K562 (cell line): ENCODE measurements around the gene STK16. TPM values are rescaled to one million over a fixed set of nuclear protein-coding genes. Genes with fewer than 3 reads are reported as not detected.
A peak's percentile ranks its signal among the peaks of the same experiment; 100 is the strongest.

Experiments
- CC2D1A ChIP-seq: fragments of 450-650 bp; IDR thresholded peaks from 2 replicates; pipeline ENCODE4 v1.6.1; 2017; ENCODE audit warnings: mild to moderate bottlenecking
- DMBX1 ChIP-seq: fragments of 250-450 bp; sonication (Bioruptor Pico); IDR thresholded peaks from 2 replicates; pipeline ENCODE4 v1.8.0; 2022; ENCODE audit warnings: inconsistent platforms, mild to moderate bottlenecking, moderate library complexity, borderline replicate concordance
- DPF2 ChIP-seq: fragments of 450-650 bp; IDR thresholded peaks from 2 replicates; pipeline ENCODE4 v1.6.1; 2016
- EP300 ChIP-seq: IDR thresholded peaks from 2 replicates; pipeline ENCODE4 v1.6.1; 2012; ENCODE audit warnings: low read length, improper control_type of control experiment
- ESRRA ChIP-seq: fragments of 450-650 bp; IDR thresholded peaks from 2 replicates; pipeline ENCODE4 v1.6.1; 2014; ENCODE audit warnings: low read depth, mild to moderate bottlenecking, moderate library complexity, borderline replicate concordance
- PTTG1 ChIP-seq: fragments of 450-650 bp; IDR thresholded peaks from 2 replicates; pipeline ENCODE4 v1.6.1; 2016; ENCODE audit warnings: low read depth, mild to moderate bottlenecking, missing genetic modification characterization, missing compliant biosample characterization
- SP2 ChIP-seq: IDR thresholded peaks from 2 replicates; pipeline ENCODE4 v1.6.1; 2011; ENCODE audit warnings: mild to moderate bottlenecking, low read depth, low read length, moderate library complexity; ENCODE audit not compliant: poor library complexity, severe bottlenecking; ENCODE audit errors: extremely low read depth
- STAT5B ChIP-seq: fragments of 250-450 bp; sonication (Bioruptor Pico); IDR thresholded peaks from 2 replicates; pipeline ENCODE4 v1.8.0; 2021; ENCODE audit warnings: mild to moderate bottlenecking, inconsistent platforms
- USF2 ChIP-seq: sonication (generic); formaldehyde crosslinking; IDR thresholded peaks from 2 replicates; pipeline ENCODE4 v1.5.0; 2020; ENCODE audit warnings: missing genetic modification reagents
- ZFP30 ChIP-seq: fragments of 250-450 bp; sonication (Bioruptor Pico); IDR thresholded peaks from 2 replicates; pipeline ENCODE4 v1.8.0; 2022; ENCODE audit warnings: moderate library complexity, mild to moderate bottlenecking, inconsistent platforms, borderline replicate concordance
- ZNF318 ChIP-seq, 2 experiments: fragments of 450-650 bp; IDR thresholded peaks; 2 replicates each; pipeline ENCODE4 v1.6.1; 2016; ENCODE audit warnings: mild to moderate bottlenecking in 2 of 2, borderline replicate concordance in 1 of 2, low read depth in 1 of 2, moderate library complexity in 1 of 2
- polyA plus RNA-seq, 8 experiments: library from polyadenylated mRNA; depleted of rRNA in 4 of 8; stranded (reverse) in 5 of 8; unstranded in 3 of 8; fragments of >200 nt; fragmentation: Nextera tagmentation in 2 of 8; fragmentation: Illumina TruSeq in 1 of 8; extraction: Ambion mirVana in 2 of 8; extraction: Trizol in 1 of 8; gene quantifications; 2 replicates each; pipeline versions ENCODE4 v1.2.1 to v1.2.3, GENCODE V29; 2011 to 2014; ENCODE audit warnings: inconsistent platforms in 1 of 8, missing spikeins in 1 of 8
- total RNA-seq, 7 experiments: library from RNA; depleted of rRNA in 6 of 7; stranded (reverse); fragments of >200 nt in 6 of 7; fragmentation: Illumina TruSeq in 2 of 7; extraction: Trizol in 2 of 7; gene quantifications; 2 replicates each; pipeline versions ENCODE4 v1.2.1 to v1.2.3, GENCODE V29; 2011 to 2021; ENCODE audit warnings: low replicate concordance in 1 of 7
- TF ChIP-seq, protein P1 (sequence below): sonication (generic); formaldehyde crosslinking; IDR thresholded peaks from 2 replicates; pipeline ENCODE4 v1.8.0; 2022; ENCODE audit warnings: mild to moderate bottlenecking, missing genetic modification reagents
- TF ChIP-seq, protein P2 (sequence below): fragments of 250-450 bp; sonication (Bioruptor Pico); IDR thresholded peaks from 2 replicates; pipeline ENCODE4 v1.8.0; 2022; ENCODE audit warnings: inconsistent platforms

Gene STK16
- total and polyA plus RNA-seq, 9 of the 15 experiments (the other 6 are each of a cell fraction or from before 2014, with no cell fraction given): 5.4 to 36.2 (median 17.8) TPM

DNA sequence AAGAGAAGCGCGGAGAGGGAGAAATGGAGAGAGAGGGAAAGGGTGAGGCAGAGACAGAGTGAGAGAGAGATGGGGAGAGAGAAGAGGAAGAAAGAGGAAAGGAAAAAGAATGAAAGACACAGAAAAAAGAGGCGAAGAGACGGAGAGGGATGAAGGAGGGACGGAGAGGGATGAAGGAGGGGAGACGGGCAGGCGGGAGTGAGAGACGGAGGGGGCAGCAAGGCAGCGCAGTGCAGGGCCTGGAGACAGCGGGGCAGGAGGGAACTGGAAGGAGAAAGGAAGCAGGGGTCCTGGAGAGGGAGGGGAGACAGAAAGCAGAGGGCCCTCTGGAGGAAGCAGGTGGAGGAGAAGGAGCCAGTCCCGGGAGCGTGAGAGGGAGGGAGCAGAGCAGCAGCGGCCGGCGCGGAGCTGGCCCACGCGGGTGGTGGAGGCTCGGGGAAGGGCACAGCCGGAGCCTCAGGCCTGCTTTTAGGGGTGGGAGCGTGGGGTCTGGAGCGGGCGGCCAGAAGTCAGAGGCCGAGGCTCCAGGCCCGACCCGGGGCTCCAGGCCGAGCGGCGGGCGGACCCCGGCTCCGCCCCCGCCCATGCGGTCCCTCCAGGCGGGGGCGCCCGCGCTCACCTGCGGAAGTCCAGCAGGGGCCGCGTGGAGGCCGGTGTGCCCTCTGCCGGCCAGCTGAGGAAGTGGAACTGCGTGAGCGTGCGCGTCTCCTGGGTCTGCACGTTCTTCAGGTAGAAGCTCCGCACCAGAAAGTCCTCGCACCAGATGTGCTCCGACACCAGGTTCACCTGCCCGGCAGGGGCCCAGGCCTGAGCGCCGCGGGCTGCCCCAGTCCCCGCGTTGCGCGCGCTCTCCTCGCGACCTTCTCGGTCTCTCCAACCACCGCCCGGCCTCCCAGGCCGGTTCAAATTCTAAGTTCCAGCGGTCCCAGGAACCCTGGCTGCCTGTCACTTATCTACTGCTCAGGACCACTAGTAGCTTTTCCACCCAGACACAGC, 49.4 kb downstream of the STK16 start (continued):
- TF ChIP-seq, protein P1, sequence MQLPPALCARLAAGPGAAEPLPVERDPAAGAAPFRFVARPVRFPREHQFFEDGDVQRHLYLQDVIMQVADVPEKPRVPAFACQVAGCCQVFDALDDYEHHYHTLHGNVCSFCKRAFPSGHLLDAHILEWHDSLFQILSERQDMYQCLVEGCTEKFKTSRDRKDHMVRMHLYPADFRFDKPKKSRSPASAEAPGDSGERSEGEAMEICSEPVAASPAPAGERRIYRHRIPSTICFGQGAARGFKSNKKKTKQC (CRISPR knock-in tag): peak; percentile 59; the same call in 1 of the 2 replicates
- TF ChIP-seq DPF2: peak; percentile 22; the same call in 1 of the 2 replicates
- no peak for TF ChIP-seq DMBX1 (CRISPR knock-in tag)
- no peak for TF ChIP-seq ZFP30
- TF ChIP-seq ZNF318 (IDR thresholded peaks at IDR 0.05; ENCODE audit: borderline replicate concordance in 1 of 2, low read depth in 1 of 2): no peak
- TF ChIP-seq CC2D1A: no peak
- no peak for TF ChIP-seq SP2
- TF ChIP-seq EP300: 0 out of 2 replicates have a peak, but pooled peaks have one; percentile 7
- TF ChIP-seq, protein P2, sequence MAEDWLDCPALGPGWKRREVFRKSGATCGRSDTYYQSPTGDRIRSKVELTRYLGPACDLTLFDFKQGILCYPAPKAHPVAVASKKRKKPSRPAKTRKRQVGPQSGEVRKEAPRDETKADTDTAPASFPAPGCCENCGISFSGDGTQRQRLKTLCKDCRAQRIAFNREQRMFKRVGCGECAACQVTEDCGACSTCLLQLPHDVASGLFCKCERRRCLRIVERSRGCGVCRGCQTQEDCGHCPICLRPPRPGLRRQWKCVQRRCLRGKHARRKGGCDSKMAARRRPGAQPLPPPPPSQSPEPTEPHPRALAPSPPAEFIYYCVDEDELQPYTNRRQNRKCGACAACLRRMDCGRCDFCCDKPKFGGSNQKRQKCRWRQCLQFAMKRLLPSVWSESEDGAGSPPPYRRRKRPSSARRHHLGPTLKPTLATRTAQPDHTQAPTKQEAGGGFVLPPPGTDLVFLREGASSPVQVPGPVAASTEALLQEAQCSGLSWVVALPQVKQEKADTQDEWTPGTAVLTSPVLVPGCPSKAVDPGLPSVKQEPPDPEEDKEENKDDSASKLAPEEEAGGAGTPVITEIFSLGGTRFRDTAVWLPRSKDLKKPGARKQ (CRISPR knock-in tag): no peak
- TF ChIP-seq ESRRA: peak; percentile 63; the same call in 1 of the 2 replicates
- no peak for TF ChIP-seq PTTG1 (tag)
- TF ChIP-seq STAT5B: no peak
- TF ChIP-seq USF2 (CRISPR knock-in tag): no peak
